Sigmoid colon (tissue), 4 donors: ENCODE results near the gene TMEM271.

Experiments used
- EP300 ChIP-seq, 4 donors: sonication (generic); formaldehyde crosslinking; IDR thresholded peaks; one replicate each; pipeline ENCODE4 v1.6.1; 2017; ENCODE audit warnings: antibody characterized with exemption in 4 of 4
- POLR2A ChIP-seq, 2 donors: fragments of 450-650 bp; IDR thresholded peaks; one replicate each; pipeline ENCODE4 v1.6.1; 2016; ENCODE audit warnings: antibody characterized with exemption in 2 of 2, mild to moderate bottlenecking in 2 of 2, moderate library complexity in 2 of 2
- POLR2AphosphoS5 ChIP-seq, 4 donors: sonication (generic); formaldehyde crosslinking; IDR thresholded peaks; one replicate each; pipeline ENCODE4 v1.6.1; 2017; ENCODE audit warnings: antibody characterized with exemption in 4 of 4
- TF ChIP-seq, protein P1 (sequence below), 4 experiments: fragments of 450-650 bp in 3 of 4; fragments of 200-600 bp in 1 of 4; IDR thresholded peaks; one replicate each; pipeline ENCODE4 v1.5.1; 2016 to 2019; ENCODE audit warnings: antibody characterized with exemption in 4 of 4, mild to moderate bottlenecking in 3 of 4, moderate library complexity in 2 of 4

DNA sequence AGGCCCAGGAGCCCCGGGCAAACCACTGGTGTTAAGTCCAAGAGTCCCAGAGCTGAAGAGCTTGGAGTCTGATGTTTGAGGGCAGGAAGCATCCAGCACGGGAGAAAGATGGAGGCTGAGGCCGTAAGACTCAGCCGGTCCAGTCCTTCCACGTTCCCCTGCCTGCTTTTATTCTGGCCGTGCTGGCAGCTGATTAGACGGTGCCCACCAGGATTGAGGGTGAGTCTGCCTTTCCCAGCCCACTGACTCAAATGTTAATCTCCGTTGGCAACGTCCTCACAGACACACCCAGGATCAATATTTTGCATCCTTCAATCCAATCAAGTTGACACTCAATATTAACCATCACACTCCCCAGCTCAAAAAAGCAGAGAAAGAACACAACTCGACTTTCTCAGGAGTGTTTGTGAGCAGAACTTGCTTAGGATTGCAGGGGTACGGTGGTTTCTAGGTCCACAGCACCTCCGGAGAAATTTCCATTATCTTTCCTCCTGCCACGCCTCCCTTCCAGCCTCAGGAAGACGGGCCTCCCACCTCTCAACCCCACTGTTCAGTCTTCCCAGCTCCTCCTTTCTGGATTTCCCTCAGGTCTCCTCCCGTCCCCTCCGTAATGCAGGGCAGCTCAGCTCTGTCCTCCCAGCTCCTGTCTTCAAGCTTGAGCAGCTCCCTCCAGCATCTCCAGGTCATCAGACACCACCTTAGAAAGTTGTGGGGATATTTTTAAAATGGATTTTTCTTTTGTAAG, 13.3 kb upstream of the TMEM271 start:
- TF ChIP-seq, protein P1, sequence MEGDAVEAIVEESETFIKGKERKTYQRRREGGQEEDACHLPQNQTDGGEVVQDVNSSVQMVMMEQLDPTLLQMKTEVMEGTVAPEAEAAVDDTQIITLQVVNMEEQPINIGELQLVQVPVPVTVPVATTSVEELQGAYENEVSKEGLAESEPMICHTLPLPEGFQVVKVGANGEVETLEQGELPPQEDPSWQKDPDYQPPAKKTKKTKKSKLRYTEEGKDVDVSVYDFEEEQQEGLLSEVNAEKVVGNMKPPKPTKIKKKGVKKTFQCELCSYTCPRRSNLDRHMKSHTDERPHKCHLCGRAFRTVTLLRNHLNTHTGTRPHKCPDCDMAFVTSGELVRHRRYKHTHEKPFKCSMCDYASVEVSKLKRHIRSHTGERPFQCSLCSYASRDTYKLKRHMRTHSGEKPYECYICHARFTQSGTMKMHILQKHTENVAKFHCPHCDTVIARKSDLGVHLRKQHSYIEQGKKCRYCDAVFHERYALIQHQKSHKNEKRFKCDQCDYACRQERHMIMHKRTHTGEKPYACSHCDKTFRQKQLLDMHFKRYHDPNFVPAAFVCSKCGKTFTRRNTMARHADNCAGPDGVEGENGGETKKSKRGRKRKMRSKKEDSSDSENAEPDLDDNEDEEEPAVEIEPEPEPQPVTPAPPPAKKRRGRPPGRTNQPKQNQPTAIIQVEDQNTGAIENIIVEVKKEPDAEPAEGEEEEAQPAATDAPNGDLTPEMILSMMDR (IDR thresholded peaks at IDR 0.05) = no peak
- TF ChIP-seq EP300 (IDR thresholded peaks at IDR 0.05) (no peak), POLR2A (IDR thresholded peaks at IDR 0.05) (no peak), POLR2AphosphoS5 (IDR thresholded peaks at IDR 0.05) (no peak)
